ENCODE data around the gene KCNB1.

KCNB1 gene

DNA sequence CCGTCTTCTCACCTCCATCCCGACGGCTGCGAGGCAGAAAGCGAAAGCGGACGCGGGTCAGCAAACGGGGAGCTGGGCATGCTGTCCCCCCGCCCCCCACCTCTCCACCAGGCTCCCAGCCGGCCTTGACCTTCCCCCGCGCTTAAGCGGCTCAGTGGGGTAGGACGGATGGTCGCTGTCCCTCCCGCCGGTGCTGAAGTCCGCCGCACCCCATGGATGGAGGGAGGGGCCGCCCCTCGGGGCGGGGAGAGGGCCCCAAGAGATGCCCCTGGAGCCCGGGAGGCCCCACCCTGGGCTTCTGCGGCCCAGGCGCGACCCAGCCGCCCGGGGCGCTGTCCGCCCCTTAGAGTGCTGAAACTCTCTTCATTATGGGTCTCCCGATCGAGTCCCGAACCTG, at the start of gene KCNB1:
Gene KCNB1 (minus strand): TSS at position 48 of the 397 bp plus-strand sequence. CDS start 188 bp downstream, outside the sequence.
- DNase-seq (ENCODE audit: low read depth in 2 of 2) = peak in 1 of 2 donors; percentile 9

- no peak for DNase-seq (ENCODE audit: low read depth in 2 of 2)
Observed at GRCh38 chr20:49529470-49529869, 47.0 kb upstream of the KCNB1 start.

GRCh38 chr20:49526568-49526967, 44.1 kb upstream of the KCNB1 start:
- no peak for DNase-seq (ENCODE audit: low read depth in 2 of 2)

- no peak for DNase-seq (ENCODE audit: low read depth in 2 of 2)
Observed at GRCh38 chr20:49526056-49526455, 43.6 kb upstream of the KCNB1 start.

DNA sequence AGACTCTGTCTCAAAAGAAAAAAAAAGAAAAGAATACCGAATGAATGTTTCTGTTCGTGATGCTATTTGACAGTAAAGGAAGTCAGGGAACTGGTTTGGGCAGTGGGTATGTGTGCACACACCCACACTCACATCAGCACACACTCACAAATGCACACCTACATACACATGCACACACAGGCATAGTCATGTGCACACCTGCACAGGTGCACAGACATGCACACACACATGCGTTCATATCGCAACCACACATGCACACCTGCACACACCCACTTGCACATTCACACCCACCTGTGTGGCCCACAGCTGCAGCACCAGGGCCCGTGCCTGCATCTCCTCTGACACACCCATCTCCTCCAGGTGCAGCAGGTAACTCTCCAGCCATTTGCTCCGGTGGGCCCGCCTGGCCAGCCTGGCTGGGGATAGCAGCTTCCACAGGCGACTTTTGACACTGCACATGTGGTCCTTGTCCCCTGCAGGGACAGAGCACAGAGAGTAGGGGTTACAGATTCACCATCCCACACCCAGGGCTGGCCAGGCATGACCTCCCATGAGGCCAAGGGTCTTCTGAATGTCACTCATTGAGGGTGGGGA, 41.4 kb upstream of the KCNB1 start:
- DNase-seq (ENCODE audit: low read depth in 2 of 2) = no peak

- no peak for DNase-seq (ENCODE audit: low read depth in 2 of 2)
Observed at GRCh38 chr20:49521356-49521755, 38.9 kb upstream of the KCNB1 start.

GRCh38 chr20:49519777-49520359, 37.4 kb upstream of the KCNB1 start:
- DNase-seq (ENCODE audit: low read depth in 2 of 2) = no peak

DNA sequence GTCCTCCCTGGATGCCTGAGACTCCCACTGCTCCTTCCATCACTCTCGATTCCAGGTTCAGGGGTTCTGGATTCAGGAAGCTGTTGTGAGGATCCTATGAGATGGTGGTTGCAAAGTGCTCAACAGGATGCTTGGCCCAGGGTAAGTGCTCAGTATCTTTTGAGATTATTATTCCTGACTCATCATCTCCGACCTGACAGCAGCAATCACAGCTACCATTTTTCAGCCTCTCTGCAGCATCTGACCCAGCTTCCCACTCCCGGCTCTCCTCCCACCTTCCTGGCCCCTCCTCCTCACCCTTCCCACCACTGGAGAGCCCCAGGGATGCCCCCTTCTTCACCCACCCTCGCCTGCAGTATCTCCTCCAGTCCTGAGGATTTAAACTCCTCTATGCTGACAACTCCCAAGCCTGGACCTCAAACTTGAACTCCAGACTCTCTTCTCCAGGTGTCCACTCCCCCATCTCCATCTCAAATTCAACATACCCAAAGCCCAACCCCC, 36.8 kb upstream of the KCNB1 start:
- DNase-seq (ENCODE audit: low read depth in 2 of 2) = no peak

GRCh38 chr20:49518576-49518975, 36.1 kb upstream of the KCNB1 start:
- DNase-seq (ENCODE audit: low read depth in 2 of 2) = no peak

GRCh38 chr20:49517805-49518100, 35.3 kb upstream of the KCNB1 start:
- no peak for DNase-seq (ENCODE audit: low read depth in 2 of 2)

DNA sequence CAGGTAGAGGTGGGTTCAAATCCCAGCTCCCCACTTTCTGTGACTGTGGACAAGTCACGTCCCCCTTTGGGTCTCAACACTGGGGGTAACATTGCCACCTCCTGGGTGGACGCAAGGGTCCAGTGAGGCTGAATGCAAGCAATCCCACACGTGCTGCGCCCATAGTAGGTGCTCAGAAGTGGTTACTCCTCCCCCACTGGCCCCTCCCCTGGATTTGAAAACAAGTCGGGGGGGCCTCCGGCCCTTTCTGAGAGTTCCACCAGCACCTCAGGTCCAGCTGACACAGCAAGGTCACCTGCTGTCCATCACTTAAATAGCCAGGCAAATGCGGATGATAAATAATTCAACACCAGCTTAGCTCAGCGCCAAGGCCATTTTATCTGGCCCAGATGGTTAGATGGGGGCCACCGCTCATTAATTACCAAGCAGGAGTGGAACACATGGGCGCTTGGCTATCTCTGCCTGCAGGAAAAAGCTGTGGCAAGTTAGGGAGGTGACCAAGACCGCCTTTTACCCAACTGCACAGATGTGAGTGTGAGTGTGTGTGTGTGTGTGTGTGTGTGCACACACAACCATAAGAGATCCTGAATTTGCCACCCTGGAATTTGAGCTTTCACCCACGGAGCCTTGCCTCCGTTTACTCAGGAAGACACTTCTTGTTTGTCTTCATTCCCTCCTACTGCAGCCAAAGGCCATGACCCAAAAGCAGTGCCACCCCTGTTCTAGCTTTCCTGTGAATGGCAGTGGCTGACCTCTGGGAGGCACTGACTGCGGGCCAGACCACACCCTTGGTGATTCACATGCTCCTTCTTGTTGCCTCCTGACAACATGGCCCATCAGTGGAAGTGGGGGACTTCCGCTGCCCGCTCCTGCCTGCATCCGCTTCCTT, 34.7 kb upstream of the KCNB1 start:
- no peak for DNase-seq (ENCODE audit: low read depth in 2 of 2)

- DNase-seq (ENCODE audit: low read depth in 2 of 2) = no peak
Observed at GRCh38 chr20:49515586-49515985, 33.1 kb upstream of the KCNB1 start.

DNA sequence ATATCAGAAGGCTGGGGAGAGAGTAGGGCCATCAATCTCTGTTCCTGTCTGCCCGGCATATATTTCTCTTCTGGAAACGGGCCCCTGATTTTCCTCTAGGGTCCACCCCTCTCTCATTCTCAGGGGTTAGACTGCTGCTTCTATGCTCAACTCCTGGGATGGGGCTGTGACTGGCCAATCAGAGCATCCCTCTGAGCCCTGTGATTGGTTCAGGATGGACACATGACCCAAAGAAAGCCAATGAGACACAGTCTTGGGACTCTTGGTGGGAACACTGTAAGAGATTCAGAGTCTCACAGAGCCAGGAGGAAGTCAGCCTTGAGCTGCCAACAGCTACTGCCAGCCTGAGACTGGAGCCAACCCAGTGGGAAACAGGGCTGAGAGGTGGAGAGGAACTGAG, 31.0 kb upstream of the KCNB1 start:
- DNase-seq (ENCODE audit: low read depth in 2 of 2) = no peak

DNA sequence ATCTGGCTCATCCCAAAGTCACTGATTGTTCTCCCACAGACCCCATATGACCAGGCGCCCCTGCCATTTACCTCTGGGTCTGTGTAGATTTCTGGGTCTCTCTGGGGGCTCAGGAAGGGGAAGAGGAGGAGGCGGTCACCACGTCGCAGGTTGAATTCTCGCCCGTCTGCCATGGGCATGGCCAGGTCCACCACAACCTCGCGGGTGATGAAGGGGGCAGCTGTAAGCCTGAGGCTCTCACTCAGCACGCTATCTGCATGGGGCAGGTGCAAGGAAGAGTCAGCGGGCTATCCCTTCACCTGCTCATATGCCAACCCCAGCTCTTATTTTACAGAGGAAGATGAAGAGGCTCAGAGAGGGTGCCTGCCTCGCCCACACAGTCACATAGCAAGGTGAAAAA, 30.5 kb upstream of the KCNB1 start:
- no peak for DNase-seq (ENCODE audit: low read depth in 2 of 2)

DNA sequence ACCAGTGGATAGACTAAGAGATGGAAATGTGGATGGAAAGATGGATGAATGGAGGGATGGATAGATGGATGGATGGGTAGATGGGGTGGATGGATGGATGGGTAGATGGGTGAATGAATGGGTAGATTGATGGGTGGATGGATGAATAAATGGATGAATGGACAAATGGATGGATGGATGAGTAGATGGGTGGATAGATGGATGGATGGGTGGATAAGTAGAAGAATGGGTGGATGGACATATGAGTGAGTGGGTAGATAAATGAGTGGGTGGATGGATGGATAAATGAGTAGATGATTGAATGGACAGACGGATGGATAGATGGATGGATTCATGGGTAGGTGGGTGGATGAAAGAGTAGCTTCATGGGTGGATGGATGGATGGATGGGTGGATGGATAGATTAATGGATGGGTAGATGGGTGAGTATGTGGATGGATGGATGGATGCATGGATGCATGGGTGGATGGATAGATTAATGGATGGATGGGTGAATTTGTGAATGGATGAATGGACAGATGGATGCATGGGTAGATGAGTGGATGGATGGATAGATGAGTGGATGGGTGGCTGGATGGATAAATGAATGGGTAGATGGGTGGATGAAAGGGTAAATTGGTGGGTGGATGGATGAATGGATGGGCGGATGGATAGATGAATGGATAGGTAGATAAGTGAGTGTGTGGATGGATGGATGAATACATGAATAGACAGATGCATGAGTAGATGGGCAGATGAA, 29.5 kb upstream of the KCNB1 start:
- DNase-seq (ENCODE audit: low read depth in 2 of 2) = no peak

DNA sequence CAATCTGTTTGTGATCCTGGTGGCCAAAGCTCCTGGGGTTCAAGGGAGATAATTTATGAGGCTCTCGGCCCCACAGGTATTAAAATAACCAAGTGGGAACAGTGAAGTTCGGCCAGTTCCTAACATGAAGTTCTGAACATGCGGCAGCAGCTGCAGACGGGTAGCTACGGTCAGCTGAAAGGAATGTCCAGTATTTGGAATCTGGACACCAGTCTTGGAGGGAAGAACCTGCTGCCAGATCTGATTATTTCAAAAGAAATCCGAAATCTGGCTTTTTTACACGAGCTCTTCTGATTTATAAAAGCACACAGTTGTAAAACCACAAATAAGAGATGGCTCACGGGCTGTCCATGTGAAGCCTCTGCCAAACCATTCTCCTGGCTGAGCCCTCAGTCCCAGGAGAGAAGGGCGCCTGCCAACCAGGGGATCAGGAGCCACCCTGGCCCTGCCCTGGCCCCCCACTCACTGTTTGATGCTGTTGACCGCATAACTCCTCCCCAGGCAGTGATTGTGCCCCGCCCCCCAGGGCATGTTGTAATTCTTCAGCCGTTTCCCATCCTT, 28.2 kb upstream of the KCNB1 start:
- DNase-seq (ENCODE audit: low read depth in 2 of 2) = no peak

DNA sequence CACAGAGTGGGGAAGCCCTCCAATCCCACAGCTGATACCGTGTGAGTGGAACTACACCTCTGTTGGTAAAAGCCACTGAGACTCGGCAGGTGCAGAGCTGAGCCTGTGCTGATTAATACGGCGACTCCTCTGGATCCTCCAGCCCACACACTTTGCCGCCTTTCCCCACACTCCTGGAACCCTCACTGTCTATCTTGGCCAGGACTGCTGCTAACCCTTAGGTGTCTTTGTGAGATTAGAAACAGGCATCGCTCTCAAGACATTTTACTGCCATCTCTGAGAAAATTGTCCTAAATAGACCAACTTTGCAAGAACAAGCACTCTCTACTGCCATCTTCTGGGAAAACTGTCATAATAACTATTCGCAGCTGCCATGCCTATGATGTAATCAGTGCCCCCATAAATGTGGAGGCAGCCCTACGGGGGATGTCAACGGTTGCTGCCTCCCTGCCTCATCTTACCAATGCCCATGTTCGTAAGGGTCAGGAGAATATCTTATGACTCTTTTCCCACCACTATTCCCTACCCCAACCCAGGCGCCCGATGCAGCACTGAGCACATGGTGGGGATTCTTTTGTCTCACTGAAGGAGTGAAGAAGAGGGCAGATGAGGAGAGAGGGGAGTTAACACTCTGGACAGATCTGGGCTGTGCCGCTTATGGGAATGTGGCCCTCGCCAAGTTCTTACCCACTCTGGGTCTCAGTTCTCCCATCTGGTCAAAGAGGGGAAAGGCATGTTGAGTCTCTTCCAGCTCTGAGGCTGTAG, 26.1 kb upstream of the KCNB1 start:
- DNase-seq (ENCODE audit: low read depth in 2 of 2) = no peak

DNA sequence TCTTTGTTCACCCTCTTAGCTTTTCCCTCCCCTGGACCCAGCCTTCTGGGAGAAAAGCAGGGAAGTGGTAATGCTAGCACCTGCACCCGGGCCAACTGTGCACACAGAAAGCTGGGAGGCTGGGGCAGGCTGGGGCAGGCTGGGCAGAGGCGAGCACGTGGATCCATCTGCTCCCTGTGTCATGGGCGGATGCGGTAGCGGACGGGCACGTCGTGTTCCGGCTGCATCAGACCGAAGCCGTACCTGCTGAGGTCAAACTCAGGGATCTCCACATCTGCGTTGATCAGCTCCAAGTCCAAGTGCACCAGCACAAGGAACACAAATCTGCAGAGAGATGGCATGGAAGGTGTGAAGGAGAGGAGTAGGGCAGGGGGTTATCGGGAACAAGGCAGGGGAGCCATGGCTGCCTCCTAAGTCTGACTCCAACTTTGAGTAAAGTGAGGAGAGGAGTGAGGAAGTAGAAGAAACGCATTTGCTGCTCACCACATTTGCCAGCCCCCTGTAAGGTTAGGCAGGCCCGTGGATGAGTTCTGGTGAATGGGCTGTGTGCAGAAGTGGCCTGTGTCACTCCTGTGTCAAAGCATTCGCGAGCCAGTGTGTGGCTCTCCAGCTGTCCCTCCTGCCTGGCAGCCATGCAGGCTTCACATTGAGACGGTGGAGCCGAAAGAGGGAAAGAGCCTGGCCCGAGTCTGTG, 25.4 kb upstream of the KCNB1 start:
- DNase-seq (ENCODE audit: low read depth in 2 of 2) = no peak

- DNase-seq (ENCODE audit: low read depth in 2 of 2) = no peak
Observed at GRCh38 chr20:49505518-49505917, 23.1 kb upstream of the KCNB1 start.

GRCh38 chr20:49503176-49503575, 20.7 kb upstream of the KCNB1 start:
- DNase-seq (ENCODE audit: low read depth in 2 of 2) = no peak

DNA sequence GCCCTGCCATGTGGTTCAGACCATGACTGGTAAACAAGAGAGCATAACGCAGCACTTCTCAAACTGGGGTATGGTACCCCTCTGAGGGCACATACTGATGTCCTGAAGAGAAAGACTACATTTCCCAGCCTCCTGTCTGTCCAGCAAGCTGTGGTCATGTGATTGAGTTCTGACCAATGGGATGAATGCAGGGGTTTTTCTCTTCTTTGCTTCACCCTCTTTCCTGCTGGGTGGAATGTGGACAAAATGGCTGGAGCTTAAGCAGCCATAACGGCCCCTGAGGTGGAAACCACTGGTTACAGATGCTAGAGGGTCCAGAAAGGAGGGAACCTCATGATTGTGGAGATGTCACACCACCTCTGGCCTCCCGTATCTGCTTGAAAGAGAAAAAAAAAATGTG, 19.4 kb upstream of the KCNB1 start:
- no peak for DNase-seq (ENCODE audit: low read depth in 2 of 2)

Data from stimulated activated CD4-positive, alpha-beta T cell treated with anti-CD3 and anti-CD28 coated beads, Interleukin-15, amount 100 ng/mL, for 48 hours (primary cell).